ENCODE data around the gene CBLL1.

GRCh38 chr7:107721286-107721685 lies 22.7 kb upstream of the CBLL1 start:
- TF ChIP-seq EZH2phosphoT487 (IDR thresholded peaks at IDR 0.05; ENCODE audit: borderline replicate concordance, low read length) (no peak), CTCF (conservative IDR thresholded peaks at IDR 0.05; ENCODE audit: low read depth, low read length) (no peak)
